CD4-positive, alpha-beta memory T cell (primary cell): ENCODE data around the gene ISG20. TPM values are rescaled to one million over a fixed set of nuclear protein-coding genes. Genes with fewer than 3 reads are reported as not detected.
"Not testable (repeated sequence)": the region's sequence is repeated elsewhere in the genome, so short reads cannot be mapped to it uniquely, and the experiment has no call there.

Source experiments
- CTCF ChIA-PET: fragments of 350-600 bp; sonication (Branson Sonifier 250); formaldehyde crosslinking; loops from one replicate; lab custom pipeline; 2021; ENCODE audit warnings: inconsistent platforms; ENCODE audit not compliant: partially characterized antibody; lab: Charles Lee
- POLR2A ChIA-PET: fragments of 350-600 bp; sonication (Branson Sonifier 250); formaldehyde crosslinking; loops from one replicate; lab custom pipeline; 2021; ENCODE audit not compliant: partially characterized antibody; lab: Charles Lee
- DNase-seq, 5 donors: peaks; one replicate each; pipeline versions ENCODE4 v3.0.0 to v3.0.0-alpha.2; 2020 to 2022; ENCODE audit warnings: mixed read lengths in 1 of 5
- H3K27ac ChIP-seq: one replicate; pipeline ENCODE4 v1.7.0; 2013; ENCODE audit warnings: low read depth, low read length
- H3K27me3 ChIP-seq: 2 replicates; pipeline ENCODE4 v1.7.0; 2013; ENCODE audit warnings: mild to moderate bottlenecking, low read length, moderate library complexity; ENCODE audit not compliant: insufficient read depth
- H3K36me3 ChIP-seq: 2 replicates; pipeline ENCODE4 v1.7.0; 2013; ENCODE audit warnings: mild to moderate bottlenecking, low read length, moderate library complexity; ENCODE audit not compliant: insufficient read depth
- H3K4me1 ChIP-seq: 2 replicates; pipeline ENCODE4 v1.7.0; 2013; ENCODE audit warnings: mild to moderate bottlenecking, low read length, moderate library complexity; ENCODE audit not compliant: insufficient read depth
- H3K4me3 ChIP-seq, 2 donors: one replicate each; pipeline ENCODE4 v1.7.0; 2013; ENCODE audit warnings: low read length in 2 of 2, mild to moderate bottlenecking in 1 of 2
- H3K9me3 ChIP-seq, 2 donors: one replicate each; pipeline ENCODE4 v1.7.0; 2013; ENCODE audit warnings: low read length in 2 of 2, control low read depth in 1 of 2; ENCODE audit not compliant: control insufficient read depth in 1 of 2
- H3K27ac Mint-ChIP-seq, 7 donors: one replicate each; pipeline ENCODE4 v1.8.0; 2020 to 2021; ENCODE audit warnings: mixed read lengths in 7 of 7, mild to moderate bottlenecking in 6 of 7, inconsistent platforms in 3 of 7, moderate library complexity in 3 of 7
- H3K27me3 Mint-ChIP-seq, 2 donors: one replicate each; pipeline ENCODE4 v1.8.0; 2020 to 2021; ENCODE audit warnings: mixed read lengths in 2 of 2
- H3K36me3 Mint-ChIP-seq, 2 donors: one replicate each; pipeline ENCODE4 v1.8.0; 2020 to 2021; ENCODE audit warnings: mixed read lengths in 2 of 2, inconsistent platforms in 1 of 2, mild to moderate bottlenecking in 1 of 2
- H3K4me1 Mint-ChIP-seq, 4 donors: one replicate each; pipeline ENCODE4 v1.8.0; 2020 to 2021; ENCODE audit warnings: mixed read lengths in 4 of 4, mild to moderate bottlenecking in 1 of 4
- H3K4me3 Mint-ChIP-seq, 8 donors: one replicate each; pipeline ENCODE4 v1.8.0; 2020 to 2021; ENCODE audit warnings: mixed read lengths in 8 of 8, mild to moderate bottlenecking in 7 of 8, moderate library complexity in 6 of 8, inconsistent platforms in 3 of 8
- H3K9me3 Mint-ChIP-seq, 8 donors: one replicate each; pipeline ENCODE4 v1.8.0; 2020 to 2021; ENCODE audit warnings: mixed read lengths in 8 of 8, mild to moderate bottlenecking in 5 of 8, inconsistent platforms in 3 of 8, moderate library complexity in 1 of 8
- intact Hi-C: fragments of 100-400 bp; cut with micrococcal nuclease; formaldehyde crosslinking; loops from one replicate; pipeline ENCODE4 v1.15.1; 2023
- polyA plus RNA-seq, 2 donors: library from polyadenylated mRNA; unstranded; fragments of 300-500 nt; fragmentation: Illumina TruSeq; gene quantifications; one replicate each; pipeline ENCODE4 v1.2.3, GENCODE V29; 2021
- total RNA-seq, 2 experiments: library from RNA; stranded (reverse); gene quantifications; one replicate each; pipeline ENCODE4 v1.2.3, GENCODE V29; 2021

Gene ISG20
- total and polyA plus RNA-seq, 4 experiments from 2014 or later = 144 to 667 (median 323) TPM

DNA sequence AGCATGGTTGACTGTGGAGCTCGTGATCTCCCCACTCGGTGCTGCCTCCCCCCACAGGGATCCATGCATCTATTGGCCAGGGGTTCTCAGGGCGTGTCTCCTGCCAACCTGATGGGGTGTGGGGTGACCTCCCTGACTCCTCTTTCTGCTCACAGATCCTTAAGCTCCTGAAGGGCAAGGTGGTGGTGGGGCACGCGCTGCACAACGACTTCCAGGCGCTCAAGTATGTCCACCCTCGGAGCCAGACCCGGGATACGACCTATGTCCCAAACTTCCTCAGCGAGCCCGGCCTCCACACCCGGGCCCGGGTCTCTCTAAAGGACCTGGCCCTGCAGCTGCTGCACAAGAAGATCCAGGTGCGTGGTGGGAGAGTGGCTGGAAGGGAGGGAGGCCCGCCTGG, 9.7 kb upstream of the ISG20 start:
- Mint-ChIP-seq H3K9me3 (no peaks in the 10 kb centered on the region), H3K4me1 (peaks cover 51 to 100% (median 80%) of the 10 kb centered on the region in 4 donors), H3K4me3 (peak overlapping the region in 6 of 8 donors; percentile 17 to 89 (median 74)), H3K27ac (peak overlapping the region; percentile 81 to 99 (median 91)), H3K27me3 (no peaks in the 10 kb centered on the region), H3K36me3 (peaks cover 56 to 62% of the 10 kb centered on the region in 2 donors)
- intact Hi-C loops = loop anchor here (10.0 kb wide), 2 partner anchors 176 to 706 kb away; partner anchors contain the start of genes ACAN and POLG
- ChIA-PET CTCF (interaction anchor here (2.2 to 9.9 kb wide), 2 partner anchors 27 to 36 kb away, joined by 6 to 132 read pairs; no protein-coding TSS in a partner anchor), POLR2A (interaction anchor here (1.1 to 8.2 kb wide), 3 partner anchors 19 to 35 kb away, joined by 3 to 113 read pairs (median 5); no protein-coding TSS in a partner anchor)
- Histone ChIP-seq H3K27ac (peak overlapping the region; percentile 52), H3K27me3 (no peaks in the 10 kb centered on the region), H3K36me3 (peaks cover 35% of the 10 kb centered on the region), H3K4me1 (peaks cover 99% of the 10 kb centered on the region), H3K9me3 (no peaks in the 10 kb centered on the region), H3K4me3 (no peak overlapping the region)
- no peak for DNase-seq

DNA sequence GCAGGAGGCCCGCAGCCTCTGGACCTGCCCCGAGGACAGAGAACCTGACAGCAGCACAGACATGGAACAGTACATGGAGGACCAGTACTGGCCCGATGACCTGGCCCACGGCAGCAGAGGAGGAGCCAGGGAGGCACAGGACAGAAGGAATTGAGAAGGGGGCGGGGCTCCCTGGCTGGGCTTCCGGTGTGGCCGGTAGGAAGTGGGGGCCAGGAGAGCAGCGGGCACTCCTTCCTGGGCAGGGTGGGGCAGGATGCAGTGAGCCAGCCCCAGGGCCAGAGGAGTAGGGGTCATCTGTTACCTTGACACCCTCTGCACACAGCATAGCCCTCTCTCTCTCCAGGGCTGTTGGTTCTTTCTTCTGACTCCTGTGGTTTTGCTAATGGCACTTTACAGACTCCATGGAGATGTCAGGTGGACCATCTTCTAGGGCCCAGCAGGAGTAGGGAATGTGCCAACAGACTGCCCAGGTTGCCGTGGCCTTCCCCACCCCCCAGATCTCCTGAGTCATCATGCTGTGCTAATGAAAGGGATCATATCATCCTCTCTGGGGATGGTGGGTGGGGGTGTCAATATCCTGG, 8.6 kb upstream of the ISG20 start:
- Histone ChIP-seq H3K9me3 (no peaks in the 10 kb centered on the region), H3K36me3 (peaks cover 35% of the 10 kb centered on the region), H3K4me3 (peak overlapping the region in 1 of 2 donors; percentile 8), H3K4me1 (peaks cover 99% of the 10 kb centered on the region), H3K27ac (peak overlapping the region; percentile 52), H3K27me3 (no peaks in the 10 kb centered on the region)
- no peak for DNase-seq
- H3K4me3 Mint-ChIP-seq = peak overlapping the region; percentile 66 to 88 (median 76)
- ChIA-PET CTCF (interaction anchor here (0.8 to 9.9 kb wide), 3 partner anchors 8 to 34 kb away, joined by 4 to 132 read pairs (median 6); partner anchors contain the start of gene ISG20), POLR2A (interaction anchor here (3.9 to 8.2 kb wide), 2 partner anchors 9 to 28 kb away, joined by 28 to 113 read pairs; partner anchors contain the start of gene AEN)
- H3K36me3 Mint-ChIP-seq = peaks cover 56 to 57% of the 10 kb centered on the region in 2 donors
- intact Hi-C loops = no loop called here
- H3K27ac Mint-ChIP-seq = peak overlapping the region; percentile 81 to 99 (median 91)
- H3K27me3 Mint-ChIP-seq = no peaks in the 10 kb centered on the region
- H3K9me3 Mint-ChIP-seq = no peaks in the 10 kb centered on the region
- H3K4me1 Mint-ChIP-seq = peaks cover 48 to 99% (median 81%) of the 10 kb centered on the region in 4 donors

DNA sequence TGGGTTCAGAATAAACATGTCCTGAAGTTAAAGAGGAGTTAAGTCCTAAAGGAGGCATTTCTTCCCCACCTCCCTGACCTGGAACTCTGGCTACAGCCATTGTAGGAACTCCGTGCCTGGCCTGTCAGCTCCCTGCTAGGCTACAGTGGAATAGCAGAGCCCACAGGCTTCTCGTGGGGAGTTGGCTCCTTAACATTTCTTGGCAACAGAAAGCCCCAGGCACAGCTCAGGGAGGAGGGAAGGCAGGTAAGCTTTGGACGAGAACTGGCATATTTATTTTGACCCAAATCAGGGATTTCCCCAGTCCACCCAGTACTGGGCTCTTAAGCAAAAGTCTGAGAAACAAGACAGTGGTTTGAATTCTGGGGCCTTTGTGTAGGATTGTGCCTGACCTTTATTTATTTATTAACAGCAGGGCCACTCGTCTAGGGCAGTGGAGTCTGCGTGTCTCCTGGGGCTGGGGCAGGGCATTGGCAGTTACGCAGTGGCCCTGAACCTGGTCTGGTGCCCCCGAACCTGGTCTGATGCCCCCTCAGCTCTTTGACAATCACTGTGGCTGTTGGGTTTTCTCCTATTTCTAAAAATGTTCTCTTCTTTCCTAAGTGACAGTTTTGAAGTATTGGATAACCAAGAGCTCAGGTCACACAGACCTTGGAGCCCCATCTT, 7.9 kb upstream of the ISG20 start:
- Histone ChIP-seq H3K36me3 (peaks cover 35% of the 10 kb centered on the region), H3K27ac (peak overlapping the region; percentile 52), H3K27me3 (no peaks in the 10 kb centered on the region), H3K9me3 (no peaks in the 10 kb centered on the region), H3K4me3 (no peak overlapping the region), H3K4me1 (peaks cover 99% of the 10 kb centered on the region)
- DNase-seq = no peak
- H3K4me3 Mint-ChIP-seq = peak overlapping the region in 6 of 8 donors; percentile 21 to 88 (median 75)
- ChIA-PET POLR2A (interaction anchor here (0.9 to 8.2 kb wide), 3 partner anchors 9 to 33 kb away, joined by 3 to 113 read pairs (median 28); partner anchors contain the start of gene AEN), CTCF (interaction anchor here (0.8 to 9.9 kb wide), 2 partner anchors 8 to 34 kb away, joined by 4 to 132 read pairs; partner anchors contain the start of gene ISG20)
- intact Hi-C loops = no loop called here
- no peaks in the 10 kb centered on the region for H3K9me3 Mint-ChIP-seq
- H3K4me1 Mint-ChIP-seq = peaks cover 48 to 96% (median 80%) of the 10 kb centered on the region in 4 donors
- peak overlapping the region; percentile 81 to 99 (median 91) for H3K27ac Mint-ChIP-seq
- peaks cover 56 to 59% of the 10 kb centered on the region in 2 donors for H3K36me3 Mint-ChIP-seq
- H3K27me3 Mint-ChIP-seq = no peaks in the 10 kb centered on the region

GRCh38 chr15:88631464-88632028, 7.3 kb upstream of the ISG20 start:
- DNase-seq = no peak
- ChIA-PET POLR2A (interaction anchor here (0.9 to 3.9 kb wide), 3 partner anchors 10 to 164 kb away, joined by 3 to 28 read pairs (median 3); partner anchors contain the start of genes AEN, MRPL46 and MRPS11), CTCF (interaction anchor here (9.9 kb wide), 1 partner anchor 33 kb away, joined by 132 read pairs; no protein-coding TSS in a partner anchor)
- peaks cover 31% of the 10 kb centered on the region for H3K36me3 ChIP-seq
- Mint-ChIP-seq H3K4me3 (peak overlapping the region in 2 of 8 donors; percentile 31 to 54), H3K36me3 (peaks cover 59 to 63% of the 10 kb centered on the region in 2 donors), H3K27me3 (no peaks in the 10 kb centered on the region), H3K27ac (peak overlapping the region; percentile 73 to 99 (median 84)), H3K4me1 (peaks cover 54 to 99% (median 84%) of the 10 kb centered on the region in 4 donors), H3K9me3 (no peaks in the 10 kb centered on the region)
- H3K9me3 ChIP-seq = no peaks in the 10 kb centered on the region
- H3K4me3 ChIP-seq = no peak overlapping the region
- H3K27me3 ChIP-seq = no peaks in the 10 kb centered on the region
- H3K4me1 ChIP-seq = peaks cover 98% of the 10 kb centered on the region
- H3K27ac ChIP-seq = peak overlapping the region; percentile 52
- intact Hi-C loops = no loop called here

- H3K4me3 ChIP-seq, DNase-seq, intact Hi-C loops, H3K27ac ChIP-seq, H3K9me3 ChIP-seq, H3K27me3 ChIP-seq, H3K27me3 Mint-ChIP-seq, H3K9me3 Mint-ChIP-seq: not testable (repeated sequence)
- Histone ChIP-seq H3K4me1 (peaks cover 99% of the 10 kb centered on the region), H3K36me3 (peaks cover 28% of the 10 kb centered on the region)
- CTCF ChIA-PET = interaction anchor here (1.1 to 9.9 kb wide), 3 partner anchors 8 to 32 kb away, joined by 6 to 132 read pairs (median 9); no protein-coding TSS in a partner anchor
- H3K4me3 Mint-ChIP-seq = peak overlapping the region in 4 of 8 donors; percentile 19 to 45 (median 31)
- peaks cover 59 to 99% (median 85%) of the 10 kb centered on the region in 4 donors for H3K4me1 Mint-ChIP-seq
- H3K36me3 Mint-ChIP-seq = peaks cover 57 to 59% of the 10 kb centered on the region in 2 donors
- peak overlapping the region; percentile 72 to 99 (median 89) for H3K27ac Mint-ChIP-seq
- POLR2A ChIA-PET = interaction anchor here (0.6 to 3.9 kb wide), 5 partner anchors 9 to 166 kb away, joined by 3 to 28 read pairs (median 3); partner anchors contain the start of genes AEN, MRPL46 and MRPS11
Observed at GRCh38 chr15:88632797-88633196, 6.0 kb upstream of the ISG20 start.

- H3K4me3 ChIP-seq = peak overlapping the region in 1 of 2 donors; percentile 13
- peaks cover 96% of the 10 kb centered on the region for H3K4me1 ChIP-seq
- H3K27me3 ChIP-seq = no peaks in the 10 kb centered on the region
- Mint-ChIP-seq H3K4me3 (peak overlapping the region in 4 of 8 donors; percentile 6 to 88 (median 40)), H3K4me1 (peaks cover 59 to 96% (median 83%) of the 10 kb centered on the region in 4 donors), H3K27me3 (no peaks in the 10 kb centered on the region), H3K9me3 (peaks cover 0 to 3% (median 0%) of the 10 kb centered on the region in 8 donors), H3K27ac (peak overlapping the region; percentile 85 to 99 (median 97)), H3K36me3 (peaks cover 50 to 51% of the 10 kb centered on the region in 2 donors)
- intact Hi-C loops = no loop called here
- DNase-seq = no peak
- ChIA-PET POLR2A (interaction anchor here (1.0 to 3.1 kb wide), 8 partner anchors 13 to 271 kb away, joined by 3 to 45 read pairs (median 6); partner anchors contain the start of genes AEN, MRPL46 and MRPS11), CTCF (interaction anchor here (1.3 to 3.2 kb wide), 3 partner anchors 9 to 30 kb away, joined by 4 to 60 read pairs (median 19); no protein-coding TSS in a partner anchor)
- H3K9me3 ChIP-seq = no peaks in the 10 kb centered on the region
- H3K27ac ChIP-seq = peak overlapping the region; percentile 100
- H3K36me3 ChIP-seq = peaks cover 18% of the 10 kb centered on the region
Observed at GRCh38 chr15:88634449-88634848, 4.4 kb upstream of the ISG20 start.
